Ovary (tissue), 9 donors: ENCODE measurements around the gene RPTOR. TPM values are rescaled to one million over a fixed set of nuclear protein-coding genes. Genes with fewer than 3 reads are reported as not detected.

ENCODE experiments used
- DNase-seq, 5 donors: peaks; one replicate each; pipeline ENCODE4 v3.0.0-alpha.2; 2019 to 2020
- H3K27ac ChIP-seq, 2 donors: fragments of 200-600 bp; one replicate each; pipeline versions ENCODE4 v1.5.1 to v1.8.0; 2019 to 2022
- H3K27me3 ChIP-seq: fragments of 200-600 bp; one replicate; pipeline ENCODE4 v1.8.0; 2022
- H3K36me3 ChIP-seq: fragments of 200-600 bp; sonication (generic); one replicate; pipeline ENCODE4 v1.5.1; 2019
- H3K4me1 ChIP-seq: one replicate; pipeline ENCODE4 v1.8.1; 2013; ENCODE audit warnings: mild to moderate bottlenecking, moderate library complexity; ENCODE audit not compliant: insufficient read depth
- H3K4me3 ChIP-seq: fragments of 200-600 bp; sonication (generic); one replicate; pipeline ENCODE4 v1.5.1; 2017
- H3K9me3 ChIP-seq, 2 donors: fragments of 200-600 bp in 1 of 2; sonication (generic) in 1 of 2; one replicate each; pipeline versions ENCODE4 v1.5.1 to v1.8.1; 2013 to 2019; ENCODE audit warnings: mild to moderate bottlenecking in 1 of 2, moderate library complexity in 1 of 2
- CTCF ChIP-seq, 3 donors: fragments of 450-650 bp in 2 of 3; fragments of 200-600 bp in 1 of 3; IDR thresholded peaks; one replicate each; pipeline versions ENCODE4 v1.5.1 to v1.8.0; 2016 to 2022; ENCODE audit warnings: antibody characterized with exemption in 3 of 3, mild to moderate bottlenecking in 1 of 3
- EP300 ChIP-seq: sonication (generic); formaldehyde crosslinking; IDR thresholded peaks from one replicate; pipeline ENCODE4 v1.6.1; 2017; ENCODE audit warnings: antibody characterized with exemption
- POLR2A ChIP-seq: fragments of 450-650 bp; IDR thresholded peaks from one replicate; pipeline ENCODE4 v1.6.1; 2017; ENCODE audit warnings: antibody characterized with exemption, mild to moderate bottlenecking, moderate library complexity
- WGBS, 3 donors: extraction: QIAGEN DNeasy Blood & Tissue Kit in 1 of 3; methylation state at CpG; one replicate each; pipeline versions ENCODE4 v1.1.5 to v1.1.7; 2013 to 2017; 5-methylcytosine and 5-hydroxymethylcytosine counted together
- intact Hi-C, 4 donors: fragments of 100-400 bp; cut with DNase I; formaldehyde crosslinking; loops; one replicate each; pipeline versions ENCODE4 v1.11.0 to v1.15.1; 2022 to 2023
- polyA plus RNA-seq, 2 donors: library from polyadenylated mRNA; stranded (reverse); fragments of 200-250 nt in 1 of 2; fragments of 350-450 nt in 1 of 2; fragmentation: Illumina TruSeq in 1 of 2; extraction: RNeasy Lipid Tissue Mini Kit (QIAGEN cat#74804) in 1 of 2; gene quantifications; one replicate each; pipeline ENCODE4 v1.2.3, GENCODE V29; 2013 to 2014
- total RNA-seq, 7 donors: library from RNA; depleted of rRNA in 2 of 7; stranded (reverse); fragments of >200 nt in 2 of 7; fragmentation: NEBNext Ultra II Directional in 3 of 7; extraction: Animal tissue kit (Norgen Biotek cat#: 25700) in 3 of 7; gene quantifications; one replicate each; pipeline versions ENCODE4 v1.1.0 to v1.2.4, GENCODE V29; 2016 to 2023
- donor health status: DM: no; HTN: no; CAD: no; lungs with moderate emphysema.
- donor health status: DM: no; HTN: no; CAD: no.
- donor health status: Bipolar disorder and iron deficiency.
- donor health status: DM: yes; HTN: yes; CAD: no.
- donor health status: DM: no; HTN: no; CAD: no.
- donor health status: DM: yes; HTN: yes; CAD: no.

RPTOR gene
- total and polyA plus RNA-seq, 9 donors, result 11.1 to 41.9 (median 27.9) TPM

GRCh38 chr17:81008140-81008539 lies 463.5 kb downstream of the RPTOR start:
- no peaks in the 10 kb centered on the region for H3K27me3 ChIP-seq
- intact Hi-C loops, result no loop called here
- H3K36me3 ChIP-seq, result no peaks in the 10 kb centered on the region
- no peak for TF ChIP-seq POLR2A
- H3K9me3 ChIP-seq, result no peaks in the 10 kb centered on the region
- no peak for DNase-seq
- no peak overlapping the region for H3K27ac ChIP-seq
- 73 to 78% (median 75%) methylated on average over 11 of the region's 11 CpGs for WGBS, 3 donors
- peaks cover 2% of the 10 kb centered on the region for H3K4me1 ChIP-seq
- no peak overlapping the region for H3K4me3 ChIP-seq

GRCh38 chr17:81009136-81009535 lies 464.5 kb downstream of the RPTOR start:
- DNase-seq, result no peak
- Histone ChIP-seq H3K36me3 (no peaks in the 10 kb centered on the region), H3K27me3 (no peaks in the 10 kb centered on the region), H3K4me1 (peaks cover 2% of the 10 kb centered on the region), H3K27ac (no peak overlapping the region), H3K4me3 (no peak overlapping the region), H3K9me3 (no peaks in the 10 kb centered on the region)
- 86 to 92% (median 90%) methylated on average over 14 of the region's 14 CpGs for WGBS, 3 donors
- TF ChIP-seq POLR2A (no peak), EP300 (no peak), CTCF (IDR thresholded peaks at IDR 0.05) (no peak)
- intact Hi-C loops, result no loop called here

- WGBS, 3 donors, result 80 to 94% (median 83%) methylated on average over 2 of the region's 2 CpGs
- no peak for DNase-seq
- intact Hi-C loops, result no loop called here
- TF ChIP-seq EP300, result no peak
- TF ChIP-seq CTCF (IDR thresholded peaks at IDR 0.05), result no peak
- TF ChIP-seq POLR2A, result no peak
- H3K4me3 ChIP-seq, result no peak overlapping the region
- H3K36me3 ChIP-seq, result no peaks in the 10 kb centered on the region
- H3K27me3 ChIP-seq, result no peaks in the 10 kb centered on the region
- no peak overlapping the region for H3K27ac ChIP-seq
- no peaks in the 10 kb centered on the region for H3K9me3 ChIP-seq
- no peaks in the 10 kb centered on the region for H3K4me1 ChIP-seq
Observed at GRCh38 chr17:81010935-81011334, 466.3 kb downstream of the RPTOR start.

GRCh38 chr17:81011951-81012350 lies 467.3 kb downstream of the RPTOR start:
- no peak for DNase-seq
- H3K27ac ChIP-seq, result no peak overlapping the region
- H3K27me3 ChIP-seq, result no peaks in the 10 kb centered on the region
- intact Hi-C loops, result no loop called here
- TF ChIP-seq EP300 (no peak), CTCF (IDR thresholded peaks at IDR 0.05) (no peak), POLR2A (no peak)
- no peak overlapping the region for H3K4me3 ChIP-seq
- H3K4me1 ChIP-seq, result no peaks in the 10 kb centered on the region
- 39 to 47% (median 45%) methylated on average over 3 of the region's 3 CpGs for WGBS, 3 donors
- H3K9me3 ChIP-seq, result no peaks in the 10 kb centered on the region
- H3K36me3 ChIP-seq, result no peaks in the 10 kb centered on the region

GRCh38 chr17:81012574-81013447 lies 468.2 kb downstream of the RPTOR start:
- WGBS, 3 donors, result 80 to 91% (median 89%) methylated on average over 13 of the region's 13 CpGs
- TF ChIP-seq POLR2A, result no peak
- TF ChIP-seq CTCF (IDR thresholded peaks at IDR 0.05), result no peak
- TF ChIP-seq EP300, result no peak
- no peak for DNase-seq
- Histone ChIP-seq H3K27me3 (no peaks in the 10 kb centered on the region), H3K4me3 (no peak overlapping the region), H3K9me3 (no peaks in the 10 kb centered on the region), H3K27ac (no peak overlapping the region), H3K4me1 (no peaks in the 10 kb centered on the region), H3K36me3 (no peaks in the 10 kb centered on the region)
- intact Hi-C loops, result no loop called here
